Measurements from ENCODE around the gene TRIM69. TPM values are rescaled to one million over a fixed set of nuclear protein-coding genes. Genes with fewer than 3 reads are reported as not detected.
A peak's percentile ranks its signal among the peaks of the same experiment; 100 is the strongest.

Gene TRIM69
- total RNA-seq, 4 donors from 2014 or later = 20.3 to 23.3 (median 21.9) TPM

GRCh38 chr15:44712346-44713005, 23.9 kb upstream of the TRIM69 start:
- Histone ChIP-seq H3K9me3 (no peaks in the 10 kb centered on the region), H3K36me3 (peaks cover 20 to 28% (median 25%) of the 10 kb centered on the region in 4 donors), H3K4me3 (peak overlapping the region; percentile 70 to 98 (median 95)), H3K27me3 (no peaks in the 10 kb centered on the region), H3K27ac (replicated peaks in 1 of 4) (peak overlapping the region; percentile 95 to 100 (median 99)), H3K4me1 (peaks cover 38 to 48% (median 46%) of the 10 kb centered on the region in 4 donors)
- intact Hi-C loops (cut with DNase I) = loop anchor here (2.0 kb wide), 1 partner anchor 14 kb away; no protein-coding TSS in a partner anchor
- WGBS = 10% methylated on average over 24 of the region's 24 CpGs
- DNase-seq (ENCODE audit: extremely low spot score) = peak; percentile 94
- TF ChIP-seq POLR2A (IDR thresholded peaks at IDR 0.05; ENCODE audit: low read depth) (no peak), CTCF (IDR thresholded peaks at IDR 0.05) (no peak), EP300 (IDR thresholded peaks at IDR 0.05) (no peak), POLR2AphosphoS5 (IDR thresholded peaks at IDR 0.05) (peak; percentile 83 to 85)

GRCh38 chr15:44713006-44713966, 23.0 kb upstream of the TRIM69 start:
- Histone ChIP-seq H3K9me3 (no peaks in the 10 kb centered on the region), H3K4me3 (peak overlapping the region; percentile 70 to 98 (median 95)), H3K36me3 (peaks cover 22 to 36% (median 34%) of the 10 kb centered on the region in 4 donors), H3K4me1 (peaks cover 38 to 48% (median 46%) of the 10 kb centered on the region in 4 donors), H3K27me3 (no peaks in the 10 kb centered on the region), H3K27ac (replicated peaks in 1 of 4) (peak overlapping the region; percentile 95 to 100 (median 99))
- TF ChIP-seq CTCF (IDR thresholded peaks at IDR 0.05) = peak in 2 of 3 experiments; percentile 6 to 13
- no peak for TF ChIP-seq POLR2A (IDR thresholded peaks at IDR 0.05; ENCODE audit: low read depth)
- no peak for TF ChIP-seq POLR2AphosphoS5 (IDR thresholded peaks at IDR 0.05)
- TF ChIP-seq EP300 (IDR thresholded peaks at IDR 0.05) = no peak
- intact Hi-C loops (cut with DNase I) = loop anchor here (2.0 kb wide), 1 partner anchor 14 kb away; no protein-coding TSS in a partner anchor
- 70% methylated on average over 5 of the region's 5 CpGs for WGBS
- no peak for DNase-seq (ENCODE audit: extremely low spot score)

GRCh38 chr15:44715142-44715796, 21.1 kb upstream of the TRIM69 start:
- WGBS = 76% methylated on average over 6 of the region's 6 CpGs
- H3K27me3 ChIP-seq = no peaks in the 10 kb centered on the region
- no peak for DNase-seq (ENCODE audit: extremely low spot score)
- peak overlapping the region in 3 of 4 donors; percentile 17 to 98 (median 96) for H3K4me3 ChIP-seq
- peaks cover 37 to 53% (median 43%) of the 10 kb centered on the region in 4 donors for H3K4me1 ChIP-seq
- intact Hi-C loops (cut with DNase I) = no loop called here
- H3K27ac ChIP-seq (replicated peaks in 1 of 4) = peak overlapping the region in 2 of 4 donors; percentile 36 to 100
- no peak for TF ChIP-seq POLR2A (IDR thresholded peaks at IDR 0.05; ENCODE audit: low read depth)
- TF ChIP-seq POLR2AphosphoS5 (IDR thresholded peaks at IDR 0.05) = no peak
- TF ChIP-seq EP300 (IDR thresholded peaks at IDR 0.05) = no peak
- no peak for TF ChIP-seq CTCF (IDR thresholded peaks at IDR 0.05)
- peaks cover 22 to 55% (median 45%) of the 10 kb centered on the region in 4 donors for H3K36me3 ChIP-seq
- H3K9me3 ChIP-seq = no peaks in the 10 kb centered on the region

GRCh38 chr15:44715797-44716334, 20.5 kb upstream of the TRIM69 start:
- DNase-seq (ENCODE audit: extremely low spot score) = no peak
- WGBS = 96% methylated on average over 2 of the region's 2 CpGs
- no peaks in the 10 kb centered on the region for H3K9me3 ChIP-seq
- no peak overlapping the region for H3K4me3 ChIP-seq
- H3K27me3 ChIP-seq = no peaks in the 10 kb centered on the region
- H3K27ac ChIP-seq (replicated peaks in 1 of 4) = no peak overlapping the region
- H3K4me1 ChIP-seq = peaks cover 35 to 48% (median 42%) of the 10 kb centered on the region in 4 donors
- TF ChIP-seq POLR2A (IDR thresholded peaks at IDR 0.05; ENCODE audit: low read depth) = no peak
- TF ChIP-seq CTCF (IDR thresholded peaks at IDR 0.05) = no peak
- no peak for TF ChIP-seq EP300 (IDR thresholded peaks at IDR 0.05)
- TF ChIP-seq POLR2AphosphoS5 (IDR thresholded peaks at IDR 0.05) = no peak
- intact Hi-C loops (cut with DNase I) = no loop called here
- H3K36me3 ChIP-seq = peaks cover 22 to 55% (median 46%) of the 10 kb centered on the region in 4 donors
